Stomach (tissue), 9 donors: ENCODE measurements around the gene PPP1R16B. TPM values are rescaled to one million over a fixed set of nuclear protein-coding genes. Genes with fewer than 3 reads are reported as not detected.

Source experiments
- DNase-seq, 2 donors: peaks; one replicate each; pipeline versions ENCODE4 v3.0.0 to v3.0.0-alpha.2; 2013 to 2019
- H3K27ac ChIP-seq, 5 donors: fragments of 200-600 bp in 4 of 5; sonication (generic) in 4 of 5; one replicate each; pipeline ENCODE4 v1.5.1; 2013 to 2019; ENCODE audit warnings: mild to moderate bottlenecking in 1 of 5, moderate library complexity in 1 of 5
- H3K27me3 ChIP-seq, 3 donors: fragments of 200-600 bp; sonication (generic); one replicate each; pipeline ENCODE4 v1.5.1; 2017 to 2019; ENCODE audit warnings: mixed run types in 1 of 3
- H3K36me3 ChIP-seq, 4 donors: fragments of 200-600 bp; sonication (generic); 1 replicate in 3 of 4; 2 replicates in 1 of 4; pipeline ENCODE4 v1.5.1; 2016 to 2019
- H3K4me1 ChIP-seq, 4 donors: fragments of 200-600 bp; sonication (generic); one replicate each; pipeline ENCODE4 v1.5.1; 2016 to 2019
- H3K4me3 ChIP-seq, 4 donors: fragments of 200-600 bp; sonication (generic) in 3 of 4; one replicate each; pipeline ENCODE4 v1.5.1; 2016 to 2019; ENCODE audit warnings: mild to moderate bottlenecking in 1 of 4
- H3K9me3 ChIP-seq, 4 donors: fragments of 200-600 bp; sonication (generic); one replicate each; pipeline ENCODE4 v1.5.1; 2016 to 2019
- EP300 ChIP-seq: sonication (generic); formaldehyde crosslinking; IDR thresholded peaks from one replicate; pipeline ENCODE4 v1.6.1; 2017; ENCODE audit warnings: antibody characterized with exemption
- POLR2A ChIP-seq, 4 donors: fragments of 450-650 bp; IDR thresholded peaks; one replicate each; pipeline ENCODE4 v1.6.1; 2016; ENCODE audit warnings: antibody characterized with exemption in 4 of 4, control low read depth in 2 of 4, mild to moderate bottlenecking in 1 of 4, moderate library complexity in 1 of 4
- POLR2AphosphoS5 ChIP-seq, 3 donors: sonication (generic); formaldehyde crosslinking; IDR thresholded peaks; one replicate each; pipeline ENCODE4 v1.6.1; 2016; ENCODE audit warnings: antibody characterized with exemption in 3 of 3
- WGBS, 5 donors: extraction: QIAGEN DNeasy Blood & Tissue Kit in 3 of 5; methylation state at CpG; one replicate each; pipeline versions ENCODE4 v1.1.5 to v1.1.7; 2013 to 2018; 5-methylcytosine and 5-hydroxymethylcytosine counted together
- intact Hi-C: fragments of 100-400 bp; cut with DNase I; formaldehyde crosslinking; loops from one replicate; pipeline ENCODE4 v1.15.1; 2023; ENCODE audit warnings: low total_unique reads
- polyA plus RNA-seq, 3 donors: library from polyadenylated mRNA; stranded (reverse); fragments of 200-250 nt; gene quantifications; one replicate each; pipeline ENCODE4 v1.2.3, GENCODE V29; 2013
- total RNA-seq, 5 donors: library from RNA; depleted of rRNA; stranded (reverse); fragments of >200 nt; gene quantifications; one replicate each; pipeline versions ENCODE4 v1.1.0 to v1.2.3, GENCODE V29; 2014 to 2016
- TF ChIP-seq, protein P1 (sequence below), 7 experiments: fragments of 450-650 bp in 4 of 7; fragments of 200-600 bp in 3 of 7; sonication (generic) in 3 of 7; IDR thresholded peaks; one replicate each; pipeline ENCODE4 v1.5.1; 2016 to 2019; ENCODE audit warnings: antibody characterized with exemption in 7 of 7, control low read depth in 2 of 7, mild to moderate bottlenecking in 1 of 7
- donor health status: healthy with polysubstance abuse.
- donor health status: Bipolar disorder and iron deficiency.
- donor health status: healthy.

Gene PPP1R16B
- total and polyA plus RNA-seq, 8 donors, result 1.2 to 18.7 (median 6.2) TPM

DNA sequence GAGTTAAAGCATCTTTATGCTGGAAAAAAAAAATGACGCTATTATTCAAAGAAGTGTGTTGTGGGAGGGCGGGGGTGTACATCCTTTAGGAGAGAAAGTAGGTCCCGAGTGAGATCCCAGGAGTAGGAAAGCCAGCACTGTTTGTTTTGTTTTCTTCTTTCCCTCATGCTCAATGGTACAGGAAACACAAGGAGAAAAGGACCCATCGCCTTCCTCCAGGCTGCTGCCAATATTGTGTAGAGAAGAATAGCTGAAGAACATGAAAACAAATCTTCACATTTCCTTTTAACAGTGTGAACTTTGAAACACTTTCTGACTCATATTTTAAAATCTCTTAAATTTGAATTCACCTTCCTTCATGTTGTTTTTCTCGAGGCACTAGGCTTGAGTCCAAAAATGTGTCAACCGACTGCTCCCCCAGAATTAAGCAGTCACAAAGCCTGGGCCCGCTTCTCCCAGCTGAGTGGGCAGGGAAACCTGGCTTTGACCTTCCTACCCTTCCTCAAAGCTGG, 22.3 kb downstream of the PPP1R16B start:
- 55 to 62% (median 58%) methylated on average over 7 of the region's 7 CpGs for WGBS, 5 donors
- Histone ChIP-seq H3K27me3 (peaks cover 0 to 18% (median 0%) of the 10 kb centered on the region in 3 donors), H3K4me1 (peaks cover 0 to 15% (median 9%) of the 10 kb centered on the region in 4 donors), H3K9me3 (no peaks in the 10 kb centered on the region), H3K36me3 (no peaks in the 10 kb centered on the region), H3K4me3 (no peak overlapping the region), H3K27ac (peak overlapping the region in 1 of 5 donors; percentile 15)
- no peak for DNase-seq
- TF ChIP-seq, protein P1, sequence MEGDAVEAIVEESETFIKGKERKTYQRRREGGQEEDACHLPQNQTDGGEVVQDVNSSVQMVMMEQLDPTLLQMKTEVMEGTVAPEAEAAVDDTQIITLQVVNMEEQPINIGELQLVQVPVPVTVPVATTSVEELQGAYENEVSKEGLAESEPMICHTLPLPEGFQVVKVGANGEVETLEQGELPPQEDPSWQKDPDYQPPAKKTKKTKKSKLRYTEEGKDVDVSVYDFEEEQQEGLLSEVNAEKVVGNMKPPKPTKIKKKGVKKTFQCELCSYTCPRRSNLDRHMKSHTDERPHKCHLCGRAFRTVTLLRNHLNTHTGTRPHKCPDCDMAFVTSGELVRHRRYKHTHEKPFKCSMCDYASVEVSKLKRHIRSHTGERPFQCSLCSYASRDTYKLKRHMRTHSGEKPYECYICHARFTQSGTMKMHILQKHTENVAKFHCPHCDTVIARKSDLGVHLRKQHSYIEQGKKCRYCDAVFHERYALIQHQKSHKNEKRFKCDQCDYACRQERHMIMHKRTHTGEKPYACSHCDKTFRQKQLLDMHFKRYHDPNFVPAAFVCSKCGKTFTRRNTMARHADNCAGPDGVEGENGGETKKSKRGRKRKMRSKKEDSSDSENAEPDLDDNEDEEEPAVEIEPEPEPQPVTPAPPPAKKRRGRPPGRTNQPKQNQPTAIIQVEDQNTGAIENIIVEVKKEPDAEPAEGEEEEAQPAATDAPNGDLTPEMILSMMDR (IDR thresholded peaks at IDR 0.05), result no peak
- TF ChIP-seq POLR2AphosphoS5 (IDR thresholded peaks at IDR 0.05), result no peak
- TF ChIP-seq POLR2A (IDR thresholded peaks at IDR 0.05), result no peak
- no peak for TF ChIP-seq EP300
- intact Hi-C loops, result no loop called here

DNA sequence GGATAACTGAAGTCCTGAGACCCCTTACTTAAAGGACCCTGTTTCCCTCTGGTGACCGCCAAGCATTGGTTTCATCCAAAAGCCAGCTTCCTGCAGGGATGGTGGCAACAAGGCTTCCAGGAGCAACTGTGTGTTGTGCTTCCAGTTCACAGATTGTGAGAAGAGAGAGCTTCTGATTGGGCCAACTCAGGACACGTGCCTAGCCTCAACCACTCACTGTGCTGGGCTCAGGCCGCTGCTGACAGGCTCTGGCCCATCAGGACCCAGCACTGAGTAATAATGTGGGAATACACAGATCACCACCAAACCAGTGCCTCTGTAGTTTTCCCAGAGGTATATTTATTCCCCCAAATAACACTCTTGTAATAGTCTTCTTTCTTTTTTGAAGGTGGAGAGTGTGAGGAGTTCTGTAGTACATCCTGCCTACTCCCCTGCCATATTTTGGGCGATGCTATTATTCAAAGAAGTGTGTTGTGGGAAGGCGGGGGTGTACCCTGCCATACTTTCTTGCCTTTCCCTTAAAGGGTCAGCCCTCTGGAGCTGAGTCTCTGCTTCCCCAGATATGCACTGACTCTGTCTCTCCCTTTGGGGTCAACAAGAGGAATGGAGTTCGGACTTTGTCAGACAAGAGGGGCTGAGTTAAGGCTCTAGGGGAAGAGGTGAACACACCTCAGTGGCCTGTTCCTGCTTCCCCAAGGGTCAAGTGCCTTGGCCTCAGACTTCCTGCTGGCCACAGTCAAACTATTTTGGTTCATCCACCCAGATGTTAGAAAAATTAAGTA, 23.2 kb downstream of the PPP1R16B start:
- no peak for DNase-seq
- peaks cover 0 to 10% (median 0%) of the 10 kb centered on the region in 3 donors for H3K27me3 ChIP-seq
- H3K4me3 ChIP-seq, result no peak overlapping the region
- 76 to 89% (median 84%) methylated on average over 6 of the region's 6 CpGs for WGBS, 5 donors
- peaks cover 0 to 15% (median 9%) of the 10 kb centered on the region in 4 donors for H3K4me1 ChIP-seq
- no peaks in the 10 kb centered on the region for H3K36me3 ChIP-seq
- intact Hi-C loops, result no loop called here
- H3K27ac ChIP-seq, result peak overlapping the region in 1 of 5 donors; percentile 7
- no peaks in the 10 kb centered on the region for H3K9me3 ChIP-seq
- TF ChIP-seq POLR2AphosphoS5 (IDR thresholded peaks at IDR 0.05) (no peak), POLR2A (IDR thresholded peaks at IDR 0.05) (no peak), EP300 (no peak)
- TF ChIP-seq, protein P1 (IDR thresholded peaks at IDR 0.05), result no peak

DNA sequence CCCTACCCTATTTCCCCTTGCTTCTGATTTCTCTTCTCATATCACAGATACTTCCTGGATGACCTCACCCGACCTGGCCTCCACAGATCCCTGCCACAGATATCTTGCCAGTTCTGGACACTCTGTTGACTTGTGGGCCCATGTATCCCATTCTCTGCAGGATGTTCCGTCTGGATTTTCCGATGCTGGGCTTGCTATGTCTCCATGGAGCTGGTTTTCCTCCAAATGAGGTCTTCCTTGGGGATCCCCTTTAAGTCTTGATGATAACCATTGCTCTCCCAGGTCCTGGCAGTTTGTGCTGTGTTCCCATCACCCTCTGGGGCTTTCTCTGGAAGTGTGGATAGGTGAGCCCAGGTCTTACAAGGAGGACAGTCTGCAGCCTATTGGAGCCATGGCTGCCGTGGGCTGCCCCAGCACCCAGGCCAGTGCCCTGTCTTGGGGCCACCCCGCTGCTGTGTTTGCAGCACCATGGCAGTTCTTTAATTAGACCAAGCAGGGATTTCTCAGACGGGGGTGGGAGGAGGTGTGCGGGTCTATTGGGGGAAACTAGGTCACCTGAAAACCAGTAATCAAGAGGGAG, 23.9 kb downstream of the PPP1R16B start:
- WGBS, 5 donors, result 81 to 90% (median 84%) methylated on average over 7 of the region's 7 CpGs
- DNase-seq, result no peak
- Histone ChIP-seq H3K4me3 (no peak overlapping the region), H3K27ac (no peak overlapping the region), H3K4me1 (peaks cover 0 to 15% (median 9%) of the 10 kb centered on the region in 4 donors), H3K27me3 (peaks cover 0 to 10% (median 0%) of the 10 kb centered on the region in 3 donors), H3K36me3 (no peaks in the 10 kb centered on the region), H3K9me3 (no peaks in the 10 kb centered on the region)
- intact Hi-C loops, result no loop called here
- TF ChIP-seq POLR2AphosphoS5 (IDR thresholded peaks at IDR 0.05) (no peak), EP300 (no peak), POLR2A (IDR thresholded peaks at IDR 0.05) (no peak)
- TF ChIP-seq, protein P1 (IDR thresholded peaks at IDR 0.05), result no peak

DNA sequence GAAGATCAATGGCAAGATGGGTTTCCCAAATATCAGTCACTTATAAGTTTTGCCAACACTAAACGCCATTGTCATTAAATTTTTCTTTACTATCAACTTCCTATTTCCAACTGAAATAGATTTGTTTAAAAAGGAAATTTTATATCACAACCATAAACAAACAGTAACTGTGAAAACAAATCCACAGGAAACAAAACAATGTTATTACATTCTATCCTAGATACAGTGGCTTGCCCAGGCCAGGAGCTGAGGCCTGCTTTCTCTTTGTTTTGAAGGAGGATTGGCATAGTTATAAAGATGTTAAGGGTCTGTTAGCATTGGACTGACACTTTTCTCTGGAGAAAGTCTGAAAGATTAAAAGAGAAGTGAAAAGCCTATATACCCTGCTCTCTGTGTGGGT, 24.9 kb downstream of the PPP1R16B start:
- TF ChIP-seq POLR2AphosphoS5 (IDR thresholded peaks at IDR 0.05) (no peak), EP300 (no peak)
- Histone ChIP-seq H3K36me3 (no peaks in the 10 kb centered on the region), H3K27me3 (peaks cover 0 to 10% (median 0%) of the 10 kb centered on the region in 3 donors), H3K9me3 (no peaks in the 10 kb centered on the region), H3K4me3 (no peak overlapping the region), H3K27ac (no peak overlapping the region), H3K4me1 (peaks cover 0 to 13% (median 9%) of the 10 kb centered on the region in 4 donors)
- DNase-seq, result no peak
- intact Hi-C loops, result no loop called here
- 65 to 80% (median 76%) methylated on average over 1 of the region's 1 CpG for WGBS, 5 donors
